Testis (tissue), 2 donors: ENCODE results near the gene KCP.

Experiments used
- POLR2A ChIP-seq: fragments of 450-650 bp; IDR thresholded peaks from one replicate; pipeline ENCODE4 v1.6.1; 2017; ENCODE audit warnings: antibody characterized with exemption, mild to moderate bottlenecking, moderate library complexity
- TF ChIP-seq, protein P1 (sequence below), 3 experiments: fragments of 450-650 bp in 2 of 3; fragments of 200-600 bp in 1 of 3; sonication (generic) in 1 of 3; IDR thresholded peaks; one replicate each; pipeline ENCODE4 v1.5.1; 2016 to 2019; ENCODE audit warnings: antibody characterized with exemption in 3 of 3, mild to moderate bottlenecking in 2 of 3, moderate library complexity in 1 of 3

DNA sequence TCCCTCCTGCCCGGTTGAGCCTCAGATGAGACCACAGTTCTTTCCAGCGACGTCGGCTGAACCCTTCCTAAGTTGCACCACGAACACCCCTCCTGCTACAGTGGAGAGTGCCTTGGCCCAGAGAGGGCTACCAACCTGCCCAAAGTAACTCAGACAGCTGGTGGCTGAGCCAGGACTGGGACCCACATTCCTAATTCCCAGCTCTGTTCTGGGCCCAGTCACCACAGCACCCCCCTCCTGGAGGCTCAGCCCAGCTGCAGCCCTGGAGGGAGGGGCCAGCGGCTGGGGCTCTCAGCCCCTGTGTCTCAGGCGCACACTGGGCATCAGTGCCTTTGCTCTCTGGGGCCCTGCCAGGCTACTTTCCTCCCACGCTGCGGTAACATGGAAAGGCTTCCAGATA is 37.3 kb downstream of the KCP start:
- TF ChIP-seq, protein P1, sequence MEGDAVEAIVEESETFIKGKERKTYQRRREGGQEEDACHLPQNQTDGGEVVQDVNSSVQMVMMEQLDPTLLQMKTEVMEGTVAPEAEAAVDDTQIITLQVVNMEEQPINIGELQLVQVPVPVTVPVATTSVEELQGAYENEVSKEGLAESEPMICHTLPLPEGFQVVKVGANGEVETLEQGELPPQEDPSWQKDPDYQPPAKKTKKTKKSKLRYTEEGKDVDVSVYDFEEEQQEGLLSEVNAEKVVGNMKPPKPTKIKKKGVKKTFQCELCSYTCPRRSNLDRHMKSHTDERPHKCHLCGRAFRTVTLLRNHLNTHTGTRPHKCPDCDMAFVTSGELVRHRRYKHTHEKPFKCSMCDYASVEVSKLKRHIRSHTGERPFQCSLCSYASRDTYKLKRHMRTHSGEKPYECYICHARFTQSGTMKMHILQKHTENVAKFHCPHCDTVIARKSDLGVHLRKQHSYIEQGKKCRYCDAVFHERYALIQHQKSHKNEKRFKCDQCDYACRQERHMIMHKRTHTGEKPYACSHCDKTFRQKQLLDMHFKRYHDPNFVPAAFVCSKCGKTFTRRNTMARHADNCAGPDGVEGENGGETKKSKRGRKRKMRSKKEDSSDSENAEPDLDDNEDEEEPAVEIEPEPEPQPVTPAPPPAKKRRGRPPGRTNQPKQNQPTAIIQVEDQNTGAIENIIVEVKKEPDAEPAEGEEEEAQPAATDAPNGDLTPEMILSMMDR (IDR thresholded peaks at IDR 0.05) = no peak
- no peak for TF ChIP-seq POLR2A
